ENCODE data around the gene HRH1.

HRH1 gene

DNA sequence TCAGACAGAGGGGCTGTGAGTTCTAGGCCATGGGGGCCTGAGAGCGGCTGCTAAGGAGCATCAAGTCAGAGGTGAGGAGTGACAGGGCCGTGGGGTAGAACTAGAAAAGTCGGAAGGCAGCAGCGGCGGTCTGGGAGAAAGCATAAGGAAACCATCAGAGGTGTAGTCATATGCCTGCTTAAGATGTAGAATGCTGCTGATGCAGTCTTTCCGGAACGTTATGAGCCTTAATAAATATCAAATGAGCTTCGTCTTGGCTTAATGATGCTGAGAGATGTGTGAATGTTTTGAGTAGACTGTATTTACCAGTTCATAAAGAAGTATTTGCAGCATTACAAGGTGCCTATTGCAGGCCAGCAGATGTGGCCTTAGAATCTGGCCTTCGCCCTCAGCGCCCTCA, 133.1 kb downstream of the HRH1 start:
- DNase-seq = no peak

- DNase-seq = no peak
These were observed 133.8 kb downstream of the HRH1 start for GRCh38 chr3:11288021-11288491.

DNA sequence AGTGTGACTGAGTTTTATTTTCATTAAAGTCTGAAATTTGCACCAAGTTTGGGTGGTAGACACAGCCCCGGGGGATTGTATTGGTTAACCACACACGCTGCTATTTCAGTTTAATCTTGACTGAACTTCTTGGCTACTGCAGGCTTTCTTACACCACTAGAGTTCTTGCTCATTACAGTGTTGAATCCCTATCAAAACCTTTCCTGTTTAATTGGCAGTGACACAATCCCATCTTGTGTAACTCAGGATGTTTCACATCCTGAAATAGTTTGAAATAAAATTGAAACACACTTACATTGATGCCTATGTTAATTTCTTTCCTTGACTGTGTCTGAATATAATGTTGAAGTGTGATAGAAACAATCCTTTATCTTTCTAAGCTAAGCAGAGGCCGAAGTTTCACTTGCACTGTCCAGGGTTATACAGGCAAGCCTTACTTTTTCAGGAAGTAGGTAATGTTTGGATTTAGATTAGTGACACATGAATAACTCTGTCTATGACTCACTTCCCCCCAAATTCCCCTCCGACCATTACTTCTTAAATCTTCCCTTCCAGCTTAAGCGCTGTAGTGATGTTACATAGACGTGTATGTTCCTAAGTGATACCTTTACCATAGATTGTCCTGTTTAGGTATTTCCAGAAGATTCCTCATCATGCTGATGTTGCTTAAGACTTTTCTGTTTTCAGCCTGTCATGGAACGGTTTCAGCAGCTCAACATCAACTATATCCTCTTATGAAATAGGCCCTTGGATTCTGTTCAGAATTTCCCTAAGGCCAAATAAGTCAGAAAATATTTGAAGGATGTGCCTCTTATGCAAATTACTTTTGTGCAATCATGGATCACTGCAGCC, 134.7 kb downstream of the HRH1 start:
- no peak for DNase-seq

GRCh38 chr3:11289864-11290263, 135.6 kb downstream of the HRH1 start:
- DNase-seq = no peak

- DNase-seq = no peak
These were observed 136.7 kb downstream of the HRH1 start for GRCh38 chr3:11290743-11291680.

DNA sequence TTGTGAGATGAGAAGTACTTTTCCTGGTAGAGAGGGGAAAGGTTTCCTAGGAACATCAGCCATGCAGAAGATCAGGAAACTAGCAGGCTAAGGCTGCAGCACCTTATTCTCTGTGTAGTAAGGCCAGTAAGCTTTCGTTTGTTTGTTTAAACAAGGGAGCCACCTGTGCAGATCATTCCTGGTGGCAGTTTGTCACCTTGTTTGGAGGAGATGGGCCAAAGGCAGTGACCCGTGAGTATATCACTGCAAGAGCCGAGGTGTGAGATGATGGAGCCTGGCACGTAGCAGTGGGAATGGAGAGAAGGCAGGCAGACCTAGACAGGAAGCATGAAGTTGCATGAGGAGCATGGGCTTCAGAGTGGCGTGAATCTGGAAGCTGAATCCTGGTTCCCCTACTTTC, 137.5 kb downstream of the HRH1 start:
- no peak for DNase-seq

DNA sequence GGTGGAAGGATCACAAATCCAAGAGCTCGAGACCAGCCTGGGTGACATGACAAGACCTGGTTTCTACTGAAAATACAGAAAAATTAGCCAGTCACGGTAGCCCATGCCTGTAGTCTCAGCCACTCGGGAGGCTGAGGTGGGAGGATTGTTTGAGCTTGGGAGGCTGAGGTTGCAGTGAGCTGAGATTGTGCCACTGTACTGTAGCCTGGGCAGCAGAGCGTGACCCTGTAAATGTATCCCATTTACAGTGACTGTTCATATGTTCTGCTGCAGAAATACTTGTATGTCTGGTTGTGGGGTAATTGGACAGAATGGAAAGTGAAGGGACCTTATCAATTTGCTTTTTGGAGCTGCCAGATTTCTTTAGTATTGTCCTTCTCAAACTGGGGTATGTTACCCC, 142.8 kb downstream of the HRH1 start:
- no peak for DNase-seq

- no peak for DNase-seq
These were observed 146.7 kb downstream of the HRH1 start for GRCh38 chr3:11300970-11301369.

- DNase-seq = no peak
These were observed 148.2 kb downstream of the HRH1 start for GRCh38 chr3:11302444-11302843.

GRCh38 chr3:11304175-11304574, 149.9 kb downstream of the HRH1 start:
- DNase-seq = no peak

- no peak for DNase-seq
These were observed 151.2 kb downstream of the HRH1 start for GRCh38 chr3:11305509-11305908.

DNA sequence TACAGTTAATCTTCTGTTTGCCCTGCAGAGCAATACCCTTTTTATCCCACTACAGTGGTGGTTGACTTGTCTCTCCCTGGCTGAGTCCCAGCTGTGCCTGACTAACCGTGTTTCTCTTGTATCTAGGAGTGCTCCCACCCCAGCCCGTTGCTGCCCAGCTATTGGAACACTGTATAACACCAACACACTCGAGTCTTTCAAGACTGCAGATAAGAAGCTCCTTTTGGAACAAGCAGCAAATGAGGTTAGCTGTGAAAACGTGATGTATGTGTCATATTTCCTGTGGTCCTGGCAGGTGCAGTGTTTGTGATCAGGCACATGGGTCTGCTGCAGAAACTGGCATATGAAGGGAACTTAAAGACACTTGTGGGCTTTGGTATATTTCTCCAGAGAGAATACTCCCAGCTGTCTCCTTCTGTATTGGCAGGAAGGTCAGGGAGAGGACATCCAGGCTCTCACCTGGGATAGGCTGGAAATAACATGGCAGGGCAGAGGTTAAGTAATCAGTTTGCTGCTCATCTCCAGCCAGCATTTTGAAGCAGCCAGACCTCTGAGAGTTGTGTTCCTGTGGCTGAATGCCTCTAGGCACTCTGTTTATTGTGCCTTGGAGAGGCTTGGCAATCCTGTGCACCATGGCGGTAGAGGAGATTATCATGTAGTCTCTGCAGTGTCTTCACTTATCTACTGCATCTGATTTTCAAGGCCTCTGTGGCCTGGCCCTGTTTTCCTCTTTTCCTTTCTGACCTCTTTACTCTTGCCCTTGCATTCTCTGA, 152.7 kb downstream of the HRH1 start:
- DNase-seq = peak; percentile 60

DNA sequence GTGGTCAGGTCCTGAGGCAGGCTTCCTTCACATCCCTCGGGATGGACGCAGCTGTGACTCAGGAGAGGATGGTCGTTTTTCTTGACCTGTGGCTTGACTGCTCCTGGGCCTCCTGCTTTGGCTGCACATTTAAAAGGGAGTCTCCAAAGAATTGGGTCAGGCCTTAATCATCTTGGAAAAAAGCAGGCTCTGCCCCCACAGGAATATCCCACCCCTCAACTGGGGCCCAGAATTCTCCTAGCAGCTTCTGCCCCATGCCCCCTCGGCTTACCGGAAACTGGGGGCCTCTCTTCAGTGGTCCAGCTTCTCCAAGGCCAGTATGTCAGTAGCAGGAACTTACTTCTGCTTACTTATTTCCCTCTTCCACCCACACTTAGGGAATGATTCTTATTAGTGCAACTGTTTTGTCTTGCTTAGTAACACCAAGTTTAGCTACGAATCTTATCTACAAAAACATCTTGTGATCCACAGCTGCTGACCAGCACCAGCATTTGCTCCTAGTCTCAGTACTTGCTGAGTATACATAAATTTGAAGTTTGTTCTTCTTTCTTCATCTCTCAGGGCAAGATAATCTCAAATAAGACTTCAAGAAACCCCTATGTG, 153.6 kb downstream of the HRH1 start:
- no peak for DNase-seq

GRCh38 chr3:11310258-11310657, 156.0 kb downstream of the HRH1 start:
- DNase-seq = no peak

- DNase-seq = no peak
These were observed 157.9 kb downstream of the HRH1 start for GRCh38 chr3:11312166-11312565.
